Measurements from ENCODE around the gene BAK1.

BAK1 gene

GRCh38 chr6:33585403-33586107 lies 5.5 kb upstream of the BAK1 start:
- peak; percentile 32 for DNase-seq

- no peak for DNase-seq
Observed at GRCh38 chr6:33584700-33585402, 4.8 kb upstream of the BAK1 start.

GRCh38 chr6:33583591-33584155 lies 3.6 kb upstream of the BAK1 start:
- no peak for DNase-seq

- DNase-seq = no peak
Observed at GRCh38 chr6:33581186-33581585, 1.1 kb upstream of the BAK1 start.

GRCh38 chr6:33578588-33579011 lies 1.5 kb downstream of the BAK1 start:
- DNase-seq = no peak

GRCh38 chr6:33578164-33578563 lies 1.9 kb downstream of the BAK1 start:
- DNase-seq = no peak

GRCh38 chr6:33577718-33578117 lies 2.4 kb downstream of the BAK1 start:
- DNase-seq = no peak

GRCh38 chr6:33577106-33577535 lies 3.0 kb downstream of the BAK1 start:
- DNase-seq = peak; percentile 15

- no peak for DNase-seq
Observed at GRCh38 chr6:33576668-33577067, 3.4 kb downstream of the BAK1 start.

GRCh38 chr6:33575211-33575610 lies 4.9 kb downstream of the BAK1 start:
- no peak for DNase-seq

GRCh38 chr6:33571637-33572316 lies 8.3 kb downstream of the BAK1 start:
- no peak for DNase-seq

- peak; percentile 51 for DNase-seq
Observed at GRCh38 chr6:33570806-33571636, 9.1 kb downstream of the BAK1 start.

- no peak for DNase-seq
Observed at GRCh38 chr6:33568826-33569570, 11.1 kb downstream of the BAK1 start.

GRCh38 chr6:33567836-33568235 lies 12.2 kb downstream of the BAK1 start:
- no peak for DNase-seq

- no peak for DNase-seq
Observed at GRCh38 chr6:33566182-33567084, 13.6 kb downstream of the BAK1 start.

- DNase-seq = no peak
Observed at GRCh38 chr6:33558801-33559200, 21.3 kb downstream of the BAK1 start.

GRCh38 chr6:33557376-33557775 lies 22.7 kb downstream of the BAK1 start:
- no peak for DNase-seq

GRCh38 chr6:33552883-33553282 lies 27.2 kb downstream of the BAK1 start:
- peak; percentile 10 for DNase-seq

GRCh38 chr6:33552252-33552651 lies 27.8 kb downstream of the BAK1 start:
- no peak for DNase-seq

- no peak for DNase-seq
Observed at GRCh38 chr6:33551538-33551937, 28.5 kb downstream of the BAK1 start.

- no peak for DNase-seq
Observed at GRCh38 chr6:33549896-33550295, 30.2 kb downstream of the BAK1 start.

Data from NCI-H2029 treated with DMSO at 0.1 percent for 48 hours (cell line).